22Rv1 (cell line): ENCODE results near the gene NR2F1-AS1.
A peak's percentile ranks its signal among the peaks of the same experiment; 100 is the strongest.

ENCODE experiments used
- H3K27ac ChIP-seq: fragments of 450-650 bp; 2 replicates; pipeline ENCODE4 v1.5.1; 2017
- CTCF ChIP-seq: fragments of 450-650 bp; IDR thresholded peaks from 2 replicates; pipeline ENCODE4 v1.5.1; 2017; ENCODE audit warnings: mild to moderate bottlenecking
- ZFX ChIP-seq: fragments of 450-650 bp; IDR thresholded peaks from 2 replicates; pipeline ENCODE4 v1.6.1; 2017; ENCODE audit warnings: antibody characterized with exemption, borderline replicate concordance

The NR2F1-AS1 gene

DNA sequence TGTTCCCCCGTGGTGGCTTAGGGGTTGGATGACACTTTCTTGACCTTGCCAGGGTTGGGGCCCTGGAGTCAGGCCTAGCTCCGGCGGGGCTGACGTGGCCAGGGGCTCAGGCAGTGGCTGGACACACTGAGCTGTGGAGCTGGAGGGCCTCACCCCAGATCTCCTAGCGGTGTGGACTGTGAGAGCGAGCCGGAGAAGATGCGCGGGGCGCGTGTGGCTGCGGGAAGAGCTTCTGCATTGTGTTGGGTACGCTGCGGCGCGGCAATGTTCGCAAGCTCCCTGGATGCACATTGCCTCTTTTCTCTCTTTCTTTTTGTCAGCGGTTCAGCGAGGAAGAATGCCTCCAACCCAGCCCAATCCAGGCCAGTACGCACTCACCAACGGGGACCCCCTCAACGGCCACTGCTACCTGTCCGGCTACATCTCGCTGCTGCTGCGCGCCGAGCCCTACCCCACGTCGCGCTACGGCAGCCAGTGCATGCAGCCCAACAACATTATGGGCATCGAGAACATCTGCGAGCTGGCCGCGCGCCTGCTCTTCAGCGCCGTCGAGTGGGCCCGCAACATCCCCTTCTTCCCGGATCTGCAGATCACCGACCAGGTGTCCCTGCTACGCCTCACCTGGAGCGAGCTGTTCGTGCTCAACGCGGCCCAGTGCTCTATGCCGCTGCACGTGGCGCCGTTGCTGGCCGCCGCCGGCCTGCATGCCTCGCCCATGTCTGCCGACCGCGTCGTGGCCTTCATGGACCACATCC lies 6.8 kb upstream of the NR2F1-AS1 start:
- TF ChIP-seq ZFX (no peak), CTCF (no peak)
- no peak overlapping the region for H3K27ac ChIP-seq

DNA sequence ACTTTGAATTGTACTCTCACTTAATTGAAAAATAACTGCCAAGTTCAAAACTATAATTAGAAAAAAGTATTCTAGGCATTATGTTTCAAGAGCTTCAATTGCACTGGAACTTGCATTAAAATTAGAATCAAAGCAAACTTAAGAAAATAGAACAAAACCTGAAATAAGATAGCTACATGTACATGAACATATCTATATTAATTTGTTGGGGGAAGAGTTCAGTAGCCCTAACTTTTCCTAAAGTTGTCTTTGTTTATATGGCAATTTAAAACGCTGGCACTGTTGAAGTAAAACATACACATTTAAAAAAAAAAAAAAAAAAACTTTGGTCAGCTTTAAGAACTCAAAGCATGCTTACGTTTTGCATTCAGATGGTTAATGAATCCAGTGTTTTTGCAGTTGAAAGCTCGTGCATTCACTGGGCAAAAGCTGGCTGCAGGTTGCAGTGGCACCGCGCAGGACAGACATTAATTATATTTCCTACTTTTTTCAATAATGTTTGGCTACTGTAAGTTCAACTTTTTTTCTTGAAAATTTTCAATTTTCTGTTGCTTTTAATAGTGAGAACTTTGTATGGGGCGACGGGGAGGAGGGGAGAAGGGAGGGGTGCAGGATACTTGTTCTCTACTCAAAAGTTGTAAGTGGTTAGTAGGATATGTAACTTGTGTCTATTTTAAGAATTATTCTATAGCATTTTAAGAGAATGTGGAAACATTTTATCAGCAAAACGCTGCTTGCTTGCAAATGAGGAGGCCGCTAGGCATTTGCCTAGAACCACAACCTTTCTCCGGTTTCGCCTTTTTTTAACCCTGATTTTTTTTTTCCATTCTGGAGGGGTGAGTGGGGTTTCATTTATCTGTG lies 5.9 kb upstream of the NR2F1-AS1 start:
- no peak overlapping the region for H3K27ac ChIP-seq

DNA sequence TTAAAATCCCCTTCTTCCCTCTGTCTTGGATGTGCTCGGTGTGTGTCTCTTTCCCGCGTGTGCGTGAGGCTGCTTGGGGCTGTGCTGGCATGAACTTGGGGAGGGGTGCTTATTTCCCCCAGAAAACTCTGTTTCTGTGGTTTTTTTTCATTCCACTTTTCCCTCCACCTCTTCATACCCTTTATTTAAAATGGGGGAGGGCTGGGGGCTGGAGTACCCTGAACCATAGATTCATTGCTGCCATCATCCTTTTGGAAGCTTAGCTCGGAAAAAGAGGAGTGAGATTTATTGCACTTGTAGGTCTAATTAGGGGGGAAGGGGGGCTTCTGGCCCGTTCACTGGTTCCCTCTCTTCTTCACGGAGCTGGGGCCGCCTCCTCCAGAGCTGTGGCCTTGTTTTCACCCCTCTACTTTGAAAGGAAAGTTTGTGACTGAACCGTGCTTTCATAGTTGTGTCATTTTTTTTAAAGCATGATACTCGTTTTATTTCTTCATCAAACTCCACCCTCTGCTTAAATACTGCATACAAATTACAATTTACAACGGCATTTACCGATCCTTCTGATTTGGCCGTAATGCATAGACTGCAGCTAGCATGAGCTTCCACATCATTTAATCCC lies 4.9 kb upstream of the NR2F1-AS1 start:
- peak overlapping the region; percentile 91; the same call in 1 of the 2 replicates for H3K27ac ChIP-seq
- no peak for TF ChIP-seq CTCF
- no peak for TF ChIP-seq ZFX

More for the DNA sequence above, 5.9 kb upstream of the NR2F1-AS1 start:
- no peak for TF ChIP-seq CTCF
- TF ChIP-seq ZFX = no peak

DNA sequence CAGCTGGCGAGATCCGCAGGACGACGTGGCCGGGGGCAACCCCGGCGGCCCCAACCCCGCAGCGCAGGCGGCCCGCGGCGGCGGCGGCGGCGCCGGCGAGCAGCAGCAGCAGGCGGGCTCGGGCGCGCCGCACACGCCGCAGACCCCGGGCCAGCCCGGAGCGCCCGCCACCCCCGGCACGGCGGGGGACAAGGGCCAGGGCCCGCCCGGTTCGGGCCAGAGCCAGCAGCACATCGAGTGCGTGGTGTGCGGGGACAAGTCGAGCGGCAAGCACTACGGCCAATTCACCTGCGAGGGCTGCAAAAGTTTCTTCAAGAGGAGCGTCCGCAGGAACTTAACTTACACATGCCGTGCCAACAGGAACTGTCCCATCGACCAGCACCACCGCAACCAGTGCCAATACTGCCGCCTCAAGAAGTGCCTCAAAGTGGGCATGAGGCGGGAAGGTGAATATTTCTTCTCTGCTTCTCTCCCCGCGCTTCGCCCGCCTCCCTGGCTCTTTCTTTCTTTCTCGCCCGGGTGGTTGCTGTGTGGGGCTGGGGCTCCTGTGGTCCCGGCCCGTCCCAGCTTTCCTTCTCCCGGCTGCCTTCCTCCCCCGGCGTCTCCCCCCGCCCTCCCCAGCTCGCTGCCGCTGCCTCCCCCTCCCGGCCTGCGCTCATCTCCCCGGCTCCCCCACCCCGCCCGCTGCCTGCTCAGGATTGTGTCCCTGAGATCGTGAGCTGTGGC lies 4.2 kb upstream of the NR2F1-AS1 start:
- no peak for TF ChIP-seq ZFX
- TF ChIP-seq CTCF = no peak
- H3K27ac ChIP-seq = peak overlapping the region; percentile 91

- peak overlapping the region; percentile 91 for H3K27ac ChIP-seq
- TF ChIP-seq ZFX (no peak), CTCF (no peak)
Measured at GRCh38 chr5:93584596-93585040, 3.6 kb upstream of the NR2F1-AS1 start.

DNA sequence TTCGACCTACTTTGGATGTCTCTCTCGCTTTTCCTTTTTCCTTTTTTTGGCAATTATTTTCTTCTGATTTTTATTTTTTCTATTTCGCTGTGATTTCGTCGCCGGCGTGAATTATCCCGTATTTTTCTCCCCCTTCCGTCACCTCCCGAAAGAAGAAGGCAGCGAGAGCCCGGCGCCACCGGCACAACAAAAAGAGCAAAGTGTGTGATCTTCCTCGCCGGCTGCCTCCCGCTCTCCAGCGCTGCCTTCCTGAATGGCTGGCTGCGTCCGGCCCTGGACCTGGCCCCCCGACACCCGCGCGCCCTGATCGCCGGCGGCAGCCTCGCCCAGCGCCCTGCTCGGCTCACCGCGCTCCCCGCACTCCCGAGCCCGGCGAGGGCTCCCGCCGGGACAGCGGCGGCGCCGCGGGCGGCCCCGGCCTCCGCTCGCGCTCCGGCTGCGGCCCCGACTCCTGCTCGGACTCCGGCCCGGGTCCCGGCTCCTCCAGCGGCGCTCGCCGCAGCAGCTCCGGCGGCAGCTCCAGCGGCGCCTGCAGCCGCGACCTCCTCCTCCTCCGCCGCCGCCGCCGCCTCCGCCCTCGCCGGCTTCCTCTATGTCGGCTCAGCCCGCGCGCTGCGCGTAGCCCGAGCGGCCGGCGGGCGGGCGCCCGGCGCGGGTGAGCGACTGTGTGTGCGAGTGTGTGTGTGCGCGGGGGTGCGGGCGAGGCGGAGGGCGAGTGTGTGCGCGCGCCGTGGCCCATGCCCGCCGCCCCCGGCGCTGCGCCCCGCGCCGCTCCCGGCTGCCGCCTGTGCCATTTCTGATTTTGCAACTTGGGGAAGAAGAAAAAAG lies 3.0 kb upstream of the NR2F1-AS1 start:
- H3K27ac ChIP-seq = peak overlapping the region; percentile 91

More for the DNA sequence above, 3.0 kb upstream of the NR2F1-AS1 start:
- no peak for TF ChIP-seq ZFX
- no peak for TF ChIP-seq CTCF
